CD4-positive, CD25-positive, alpha-beta regulatory T cell (primary cell): ENCODE measurements around the gene OTX2. TPM values are rescaled to one million over a fixed set of nuclear protein-coding genes. Genes with fewer than 3 reads are reported as not detected.

Experiments
- ATAC-seq, 2 donors: fragments of 150-1000 bp; cut with Tn5 transposase; one replicate each; pipeline ENCODE4 v1.10.0; 2021; ENCODE audit warnings: low read depth in 2 of 2, moderate number of reproducible peaks in 2 of 2, moderate library complexity in 1 of 2
- DNase-seq, 3 donors: peaks; one replicate each; pipeline versions ENCODE4 v3.0.0 to v3.0.0-alpha.2; 2012 to 2022; ENCODE audit warnings: mixed read lengths in 1 of 3
- H3K27ac ChIP-seq: one replicate; pipeline ENCODE4 v1.7.0; 2013; ENCODE audit warnings: mild to moderate bottlenecking, low read length; ENCODE audit not compliant: insufficient read depth, poor library complexity, severe bottlenecking
- H3K27me3 ChIP-seq: one replicate; pipeline ENCODE4 v1.7.0; 2013; ENCODE audit warnings: low read length; ENCODE audit not compliant: control insufficient read depth, insufficient read depth
- H3K36me3 ChIP-seq: one replicate; pipeline ENCODE4 v1.7.0; 2013; ENCODE audit warnings: mild to moderate bottlenecking, low read length, moderate library complexity; ENCODE audit not compliant: control insufficient read depth, insufficient read depth
- H3K4me1 ChIP-seq: 2 replicates; pipeline ENCODE4 v1.7.0; 2013; ENCODE audit warnings: mild to moderate bottlenecking, low read length; ENCODE audit not compliant: insufficient read depth, control insufficient read depth, poor library complexity, severe bottlenecking
- H3K4me3 ChIP-seq: one replicate; pipeline ENCODE4 v1.7.0; 2013; ENCODE audit warnings: low read depth, mild to moderate bottlenecking, low read length, moderate library complexity
- H3K9me3 ChIP-seq, 2 experiments: 1 replicate in 1 of 2; 2 replicates in 1 of 2; pipeline ENCODE4 v1.7.0; 2013; ENCODE audit warnings: low read length in 2 of 2, mild to moderate bottlenecking in 1 of 2, moderate library complexity in 1 of 2; ENCODE audit not compliant: control insufficient read depth in 2 of 2
- H3K27ac Mint-ChIP-seq, 3 donors: one replicate each; pipeline ENCODE4 v1.8.0; 2020 to 2022; ENCODE audit warnings: mild to moderate bottlenecking in 3 of 3, mixed read lengths in 3 of 3, moderate library complexity in 2 of 3
- H3K27me3 Mint-ChIP-seq: one replicate; pipeline ENCODE4 v1.8.0; 2022; ENCODE audit warnings: mild to moderate bottlenecking, mixed read lengths
- H3K36me3 Mint-ChIP-seq: one replicate; pipeline ENCODE4 v1.8.0; 2020; ENCODE audit warnings: mixed read lengths
- H3K4me1 Mint-ChIP-seq, 4 donors: one replicate each; pipeline ENCODE4 v1.8.0; 2020 to 2022; ENCODE audit warnings: mixed read lengths in 4 of 4, mild to moderate bottlenecking in 1 of 4
- H3K4me3 Mint-ChIP-seq, 4 donors: one replicate each; pipeline ENCODE4 v1.8.0; 2020 to 2022; ENCODE audit warnings: mild to moderate bottlenecking in 4 of 4, mixed read lengths in 4 of 4, moderate library complexity in 3 of 4
- H3K9me3 Mint-ChIP-seq, 7 donors: one replicate each; pipeline ENCODE4 v1.8.0; 2020 to 2022; ENCODE audit warnings: mixed read lengths in 7 of 7, mild to moderate bottlenecking in 3 of 7, moderate library complexity in 2 of 7
- polyA plus RNA-seq, 4 donors: library from polyadenylated mRNA; unstranded; fragments of 300-500 nt; fragmentation: Illumina TruSeq; gene quantifications; one replicate each; pipeline ENCODE4 v1.2.3, GENCODE V29; 2021
- total RNA-seq: library from RNA; stranded (reverse); gene quantifications from one replicate; pipeline ENCODE4 v1.2.3, GENCODE V29; 2022

The OTX2 gene
- total and polyA plus RNA-seq, 5 donors from 2014 or later: not detected

- DNase-seq (no peak), ATAC-seq (no peak)
- Histone ChIP-seq H3K36me3 (no peaks in the 10 kb centered on the region), H3K27ac (no peak overlapping the region), H3K9me3 (no peaks in the 10 kb centered on the region), H3K4me3 (no peak overlapping the region), H3K27me3 (peaks cover 4% of the 10 kb centered on the region), H3K4me1 (no peaks in the 10 kb centered on the region)
- H3K36me3 Mint-ChIP-seq: no peaks in the 10 kb centered on the region
- no peaks in the 10 kb centered on the region for H3K4me1 Mint-ChIP-seq
- peaks cover 0 to 1% (median 0%) of the 10 kb centered on the region in 7 donors for H3K9me3 Mint-ChIP-seq
- no peak overlapping the region for H3K4me3 Mint-ChIP-seq
- peaks cover 4% of the 10 kb centered on the region for H3K27me3 Mint-ChIP-seq
- no peak overlapping the region for H3K27ac Mint-ChIP-seq
These were observed 56.9 kb downstream of the OTX2 start for GRCh38 chr14:56753396-56753795.

GRCh38 chr14:56752428-56752827 lies 57.9 kb downstream of the OTX2 start:
- Histone ChIP-seq H3K36me3 (no peaks in the 10 kb centered on the region), H3K4me3 (no peak overlapping the region), H3K27me3 (peaks cover 4% of the 10 kb centered on the region), H3K9me3 (no peaks in the 10 kb centered on the region), H3K27ac (no peak overlapping the region), H3K4me1 (no peaks in the 10 kb centered on the region)
- no peak overlapping the region for H3K4me3 Mint-ChIP-seq
- no peak for DNase-seq
- no peaks in the 10 kb centered on the region for H3K36me3 Mint-ChIP-seq
- H3K9me3 Mint-ChIP-seq: peaks cover 0 to 1% (median 0%) of the 10 kb centered on the region in 7 donors
- H3K27me3 Mint-ChIP-seq: peaks cover 9% of the 10 kb centered on the region
- H3K4me1 Mint-ChIP-seq: no peaks in the 10 kb centered on the region
- ATAC-seq: no peak
- H3K27ac Mint-ChIP-seq: no peak overlapping the region

DNA sequence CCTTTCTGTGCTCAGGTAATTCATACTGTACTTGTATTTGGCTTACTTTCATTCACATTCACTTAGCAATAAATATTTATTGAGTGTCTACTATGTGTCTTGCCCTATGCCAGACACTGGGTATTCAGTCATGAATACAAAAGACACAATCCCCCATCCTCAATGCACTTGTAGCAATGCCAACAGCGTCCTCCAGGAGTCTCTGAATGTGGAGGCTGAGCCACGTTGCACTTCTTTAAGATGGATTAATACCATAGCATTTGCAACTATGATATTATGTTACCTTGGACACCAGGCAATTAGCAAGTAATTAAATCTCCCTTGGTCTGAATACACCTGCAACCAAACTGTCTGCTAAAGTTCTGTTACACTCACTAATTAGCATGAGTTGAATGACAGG lies 58.8 kb downstream of the OTX2 start:
- Histone ChIP-seq H3K4me3 (no peak overlapping the region), H3K9me3 (no peaks in the 10 kb centered on the region), H3K27me3 (peaks cover 4% of the 10 kb centered on the region), H3K36me3 (no peaks in the 10 kb centered on the region), H3K4me1 (no peaks in the 10 kb centered on the region), H3K27ac (no peak overlapping the region)
- H3K27me3 Mint-ChIP-seq: peaks cover 5% of the 10 kb centered on the region
- H3K4me1 Mint-ChIP-seq: no peaks in the 10 kb centered on the region
- ATAC-seq: no peak
- no peaks in the 10 kb centered on the region for H3K36me3 Mint-ChIP-seq
- H3K9me3 Mint-ChIP-seq: no peaks in the 10 kb centered on the region
- no peak for DNase-seq
- no peak overlapping the region for H3K4me3 Mint-ChIP-seq
- no peak overlapping the region for H3K27ac Mint-ChIP-seq

Other genes starting within 250 kb of the OTX2 start
- gene TMEM260, start 230.7 kb downstream of the OTX2 start, total RNA-seq: 29.0 TPM
- gene TMEM260, start 230.7 kb downstream of the OTX2 start, polyA plus RNA-seq: 10 to 100 TPM; 10.3 to 11.7 (median 11.0) TPM